Endothelial cell of hepatic sinusoid (primary cell): ENCODE measurements around the gene IL1B.

Source experiments
- in situ Hi-C: cut with HindIII; loops from 2 replicates; pipeline ENCODE4 v1.10.0; 2017; ENCODE audit warnings: low sequenced_read_pairs

The IL1B gene

GRCh38 chr2:112811276-112811831, 25.2 kb downstream of the IL1B start:
- in situ Hi-C loops, result no loop called here

- in situ Hi-C loops, result loop anchor here (5.0 kb wide), 1 partner anchor 58 kb away; no protein-coding TSS in a partner anchor
Observed at GRCh38 chr2:112809112-112809511, 27.5 kb downstream of the IL1B start.

GRCh38 chr2:112807233-112807807, 29.3 kb downstream of the IL1B start:
- in situ Hi-C loops, result loop anchor here (5.0 kb wide), 1 partner anchor 60 kb away; no protein-coding TSS in a partner anchor

GRCh38 chr2:112805542-112805941, 31.0 kb downstream of the IL1B start:
- in situ Hi-C loops, result loop anchor here (5.0 kb wide), 1 partner anchor 62 kb away; no protein-coding TSS in a partner anchor

GRCh38 chr2:112803691-112804521, 32.7 kb downstream of the IL1B start:
- in situ Hi-C loops, result no loop called here

GRCh38 chr2:112800881-112801583, 35.5 kb downstream of the IL1B start:
- in situ Hi-C loops, result no loop called here

GRCh38 chr2:112798979-112799975, 37.3 kb downstream of the IL1B start:
- in situ Hi-C loops, result no loop called here

GRCh38 chr2:112796486-112796885, 40.1 kb downstream of the IL1B start:
- in situ Hi-C loops, result no loop called here

- in situ Hi-C loops, result no loop called here
Observed at GRCh38 chr2:112795774-112796173, 40.8 kb downstream of the IL1B start.

- in situ Hi-C loops, result no loop called here
Observed at GRCh38 chr2:112794841-112795240, 41.7 kb downstream of the IL1B start.

GRCh38 chr2:112794131-112794733, 42.3 kb downstream of the IL1B start:
- in situ Hi-C loops, result no loop called here

- in situ Hi-C loops, result no loop called here
Observed at GRCh38 chr2:112793449-112793978, 43.1 kb downstream of the IL1B start.

- in situ Hi-C loops, result no loop called here
Observed at GRCh38 chr2:112792419-112792818, 44.2 kb downstream of the IL1B start.

GRCh38 chr2:112791693-112792230, 44.8 kb downstream of the IL1B start:
- in situ Hi-C loops, result no loop called here

GRCh38 chr2:112791019-112791418, 45.6 kb downstream of the IL1B start:
- in situ Hi-C loops, result no loop called here

GRCh38 chr2:112790305-112790704, 46.3 kb downstream of the IL1B start:
- in situ Hi-C loops, result no loop called here

GRCh38 chr2:112789186-112789585, 47.4 kb downstream of the IL1B start:
- in situ Hi-C loops, result no loop called here

GRCh38 chr2:112788653-112789052, 47.9 kb downstream of the IL1B start:
- in situ Hi-C loops, result no loop called here

GRCh38 chr2:112787729-112788393, 48.7 kb downstream of the IL1B start:
- in situ Hi-C loops, result no loop called here
